ENCODE results near the gene NPW.

DNA sequence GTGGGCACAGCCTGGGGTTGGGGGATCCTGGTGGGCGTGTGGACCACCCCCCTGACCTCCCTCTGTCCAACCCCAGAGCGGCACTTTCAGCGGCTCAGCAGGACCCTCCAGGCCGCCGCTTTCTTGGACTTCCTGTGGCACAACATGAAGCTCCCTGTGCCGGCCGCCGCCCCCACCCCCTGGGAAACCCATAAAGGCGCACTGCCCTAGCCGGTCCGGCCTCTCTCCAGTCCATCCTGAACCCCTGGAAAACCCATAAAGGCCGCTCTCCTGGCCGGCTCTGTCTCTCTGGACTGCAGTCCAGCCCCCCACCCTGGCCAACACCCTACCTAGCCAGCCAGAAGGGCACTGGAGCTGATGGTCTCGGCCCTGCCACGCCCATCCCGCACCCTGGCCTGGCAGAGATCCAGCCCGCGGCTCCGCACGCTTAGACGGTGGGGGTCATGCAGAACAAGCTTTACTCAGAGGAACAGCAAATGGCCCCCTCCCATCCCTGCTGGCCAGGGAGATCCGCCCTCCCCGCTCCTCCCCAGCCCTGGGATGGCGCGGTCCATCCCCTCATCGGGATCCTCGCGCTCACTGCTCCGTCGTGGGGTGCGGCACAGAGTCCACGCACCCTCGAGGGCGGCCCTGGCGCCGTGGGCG, 41.0 kb upstream of the NPW start:
- no peak for TF ChIP-seq EZH2 (IDR thresholded peaks at IDR 0.05; ENCODE audit: low read length)
- TF ChIP-seq, protein P1, sequence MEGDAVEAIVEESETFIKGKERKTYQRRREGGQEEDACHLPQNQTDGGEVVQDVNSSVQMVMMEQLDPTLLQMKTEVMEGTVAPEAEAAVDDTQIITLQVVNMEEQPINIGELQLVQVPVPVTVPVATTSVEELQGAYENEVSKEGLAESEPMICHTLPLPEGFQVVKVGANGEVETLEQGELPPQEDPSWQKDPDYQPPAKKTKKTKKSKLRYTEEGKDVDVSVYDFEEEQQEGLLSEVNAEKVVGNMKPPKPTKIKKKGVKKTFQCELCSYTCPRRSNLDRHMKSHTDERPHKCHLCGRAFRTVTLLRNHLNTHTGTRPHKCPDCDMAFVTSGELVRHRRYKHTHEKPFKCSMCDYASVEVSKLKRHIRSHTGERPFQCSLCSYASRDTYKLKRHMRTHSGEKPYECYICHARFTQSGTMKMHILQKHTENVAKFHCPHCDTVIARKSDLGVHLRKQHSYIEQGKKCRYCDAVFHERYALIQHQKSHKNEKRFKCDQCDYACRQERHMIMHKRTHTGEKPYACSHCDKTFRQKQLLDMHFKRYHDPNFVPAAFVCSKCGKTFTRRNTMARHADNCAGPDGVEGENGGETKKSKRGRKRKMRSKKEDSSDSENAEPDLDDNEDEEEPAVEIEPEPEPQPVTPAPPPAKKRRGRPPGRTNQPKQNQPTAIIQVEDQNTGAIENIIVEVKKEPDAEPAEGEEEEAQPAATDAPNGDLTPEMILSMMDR (optimal IDR thresholded peaks at IDR 0.05 in 1 of 3, IDR thresholded peaks at IDR 0.05 in 1 of 3, conservative IDR thresholded peaks at IDR 0.05 in 1 of 3; ENCODE audit: extremely low read depth in 1 of 3, insufficient read depth in 2 of 3, low read length in 3 of 3), result no peak

Data from keratinocyte (primary cell).